H1 (cell line): ENCODE results near the gene ZNF175. TPM values are rescaled to one million over a fixed set of nuclear protein-coding genes. Genes with fewer than 3 reads are reported as not detected.

ENCODE experiments used
- CTCF ChIA-PET: fragments of 300-600 bp; sonication (Branson Sonifier 250); formaldehyde crosslinking; loops from one replicate; lab custom pipeline; 2021; ENCODE audit not compliant: partially characterized antibody; lab: Charles Lee
- POLR2A ChIA-PET: fragments of 300-600 bp; sonication (Branson Sonifier 250); formaldehyde crosslinking; loops from one replicate; lab custom pipeline; 2021; ENCODE audit warnings: inconsistent platforms; ENCODE audit not compliant: partially characterized antibody; lab: Charles Lee
- DNase-seq, 2 experiments: peaks; one replicate each; pipeline versions ENCODE4 v3.0.0 to v3.0.0-alpha.2; 2010 to 2022; ENCODE audit warnings: low spot score in 2 of 2, low read depth in 1 of 2, mixed read lengths in 1 of 2
- FAIRE-seq: peaks from 2 replicates; lab custom pipeline; 2011; peaks lifted over from hg19 to GRCh38; lab: Jason Lieb, UNC
- H2AFZ ChIP-seq: 2 replicates; pipeline ENCODE4 v1.8.1; 2012; ENCODE audit warnings: low read length, inconsistent platforms
- H2AK5ac ChIP-seq: 2 replicates; pipeline ENCODE4 v1.6.1; 2013; ENCODE audit warnings: low read depth, low read length
- H2BK120ac ChIP-seq: replicated peaks from 2 replicates; pipeline ENCODE3; 2013; ENCODE audit warnings: low read depth, low read length, inconsistent platforms
- H2BK12ac ChIP-seq: 2 replicates; pipeline ENCODE4 v1.6.1; 2013; ENCODE audit warnings: low read depth, low read length
- H2BK15ac ChIP-seq: 2 replicates; pipeline ENCODE4 v1.6.1; 2013; ENCODE audit warnings: low read length
- H2BK20ac ChIP-seq: 2 replicates; pipeline ENCODE4 v1.6.1; 2013; ENCODE audit warnings: low read length
- H2BK5ac ChIP-seq: 2 replicates; pipeline ENCODE4 v1.6.1; 2013; ENCODE audit warnings: low read depth, low read length
- H3K14ac ChIP-seq: 2 replicates; pipeline ENCODE4 v1.6.1; 2013; ENCODE audit warnings: inconsistent platforms; ENCODE audit not compliant: insufficient read length
- H3K18ac ChIP-seq: 2 replicates; pipeline ENCODE4 v1.6.1; 2013; ENCODE audit warnings: low read length; ENCODE audit errors: extremely low read depth
- H3K23ac ChIP-seq: 2 replicates; pipeline ENCODE4 v1.6.1; 2013; ENCODE audit warnings: inconsistent platforms; ENCODE audit not compliant: insufficient read length
- H3K23me2 ChIP-seq: 2 replicates; pipeline ENCODE4 v1.6.1; 2013; ENCODE audit warnings: low read depth, low read length
- H3K27ac ChIP-seq: 2 replicates; pipeline ENCODE4 v1.6.1; 2011; ENCODE audit warnings: low read depth, low read length, inconsistent platforms
- H3K27me3 ChIP-seq, 4 experiments: replicated peaks in 1 of 4; 1 replicate in 1 of 4; 2 replicates in 3 of 4; pipeline versions ENCODE4 v1.6.1 to v1.8.1; 2011 to 2013; ENCODE audit warnings: low read length in 3 of 4, mild to moderate bottlenecking in 3 of 4, inconsistent platforms in 2 of 4, mixed read lengths in 2 of 4, moderate library complexity in 1 of 4; ENCODE audit not compliant: control insufficient read depth in 3 of 4, insufficient read depth in 3 of 4; ENCODE audit errors: extremely low read depth in 1 of 4
- H3K36me3 ChIP-seq, 4 experiments: 2 replicates each; pipeline versions ENCODE4 v1.6.1 to v1.8.1; 2011 to 2013; ENCODE audit warnings: mild to moderate bottlenecking in 4 of 4, low read length in 3 of 4, moderate library complexity in 2 of 4, control low read depth in 1 of 4, inconsistent platforms in 1 of 4; ENCODE audit not compliant: insufficient read depth in 4 of 4, control insufficient read depth in 2 of 4
- H3K4ac ChIP-seq: replicated peaks from 2 replicates; pipeline ENCODE3; 2013; ENCODE audit warnings: low read length, low read depth, mixed read lengths, inconsistent platforms; ENCODE audit not compliant: insufficient read length
- H3K4me1 ChIP-seq, 4 experiments: replicated peaks in 1 of 4; 1 replicate in 1 of 4; 2 replicates in 3 of 4; pipeline versions ENCODE4 v1.6.1 to v1.8.1; 2011 to 2013; ENCODE audit warnings: low read length in 3 of 4, inconsistent platforms in 2 of 4, mixed read lengths in 1 of 4; ENCODE audit not compliant: insufficient read depth in 4 of 4, control insufficient read depth in 3 of 4
- H3K4me2 ChIP-seq, 2 experiments: 2 replicates each; pipeline versions ENCODE4 v1.6.1 to v1.8.1; 2011 to 2013; ENCODE audit warnings: low read depth in 2 of 2, low read length in 2 of 2, control low read depth in 1 of 2, inconsistent platforms in 1 of 2, mild to moderate bottlenecking in 1 of 2; ENCODE audit not compliant: insufficient read depth in 1 of 2
- H3K4me3 ChIP-seq, 4 experiments: fragments of 200-600, 300-600 bp in 1 of 4; sonication (generic), shearing (Covaris generic), sonication (Bioruptor Twin) in 1 of 4; 2 replicates each; pipeline versions ENCODE4 v1.5.1 to v1.8.1; 2011 to 2016; ENCODE audit warnings: low read length in 4 of 4, low read depth in 3 of 4, control low read depth in 2 of 4, inconsistent platforms in 2 of 4, mild to moderate bottlenecking in 2 of 4, mixed read lengths in 1 of 4, moderate library complexity in 1 of 4; ENCODE audit not compliant: insufficient read depth in 2 of 4; ENCODE audit errors: extremely low read depth in 1 of 4
- H3K56ac ChIP-seq: replicated peaks from 2 replicates; pipeline ENCODE3; 2013; ENCODE audit warnings: low read depth, mild to moderate bottlenecking, mixed read lengths, low read length, inconsistent platforms; ENCODE audit not compliant: insufficient read length
- H3K79me1 ChIP-seq: 2 replicates; pipeline ENCODE4 v1.6.1; 2013; ENCODE audit warnings: low read depth, low read length, control low read depth
- H3K79me2 ChIP-seq, 2 experiments: 2 replicates each; pipeline versions ENCODE4 v1.6.1 to v1.8.1; 2012 to 2013; ENCODE audit warnings: low read length in 2 of 2, mild to moderate bottlenecking in 2 of 2, inconsistent platforms in 1 of 2; ENCODE audit not compliant: insufficient read depth in 2 of 2, control insufficient read depth in 1 of 2
- H3K9ac ChIP-seq, 4 experiments: replicated peaks in 1 of 4; 1 replicate in 1 of 4; 2 replicates in 3 of 4; pipeline versions ENCODE4 v1.6.1 to v1.8.1; 2011 to 2013; ENCODE audit warnings: low read depth in 3 of 4, low read length in 3 of 4, control low read depth in 2 of 4, mild to moderate bottlenecking in 2 of 4, moderate library complexity in 2 of 4, inconsistent platforms in 1 of 4; ENCODE audit errors: extremely low read depth in 1 of 4
- H3K9me3 ChIP-seq, 2 experiments: 2 replicates each; pipeline versions ENCODE4 v1.6.1 to v1.8.1; 2012 to 2013; ENCODE audit warnings: mild to moderate bottlenecking in 2 of 2, moderate library complexity in 2 of 2, control low read depth in 1 of 2, inconsistent platforms in 1 of 2, low read depth in 1 of 2, low read length in 1 of 2, mixed read lengths in 1 of 2; ENCODE audit not compliant: insufficient read depth in 2 of 2
- H4K20me1 ChIP-seq, 2 experiments: replicated peaks in 1 of 2; 2 replicates each; pipeline versions ENCODE3 to v1.8.1; 2011 to 2013; ENCODE audit warnings: inconsistent platforms in 2 of 2, low read length in 2 of 2, mild to moderate bottlenecking in 1 of 2; ENCODE audit not compliant: insufficient read depth in 2 of 2, control insufficient read depth in 1 of 2
- H4K5ac ChIP-seq: 2 replicates; pipeline ENCODE4 v1.6.1; 2013; ENCODE audit warnings: low read length, low read depth, mixed read lengths, inconsistent platforms; ENCODE audit not compliant: insufficient read length
- H4K8ac ChIP-seq: 2 replicates; pipeline ENCODE4 v1.8.0; 2013; ENCODE audit warnings: mild to moderate bottlenecking, moderate library complexity, low read length, inconsistent platforms; ENCODE audit not compliant: insufficient read depth; ENCODE audit errors: extremely low read depth
- H4K91ac ChIP-seq: replicated peaks from 2 replicates; pipeline ENCODE3; 2013; ENCODE audit warnings: low read length, mixed read lengths, inconsistent platforms; ENCODE audit not compliant: insufficient read length
- CBX5 ChIP-seq: fragments of 300-800, 300-1000 bp; sonication (generic); IDR thresholded peaks from 2 replicates; pipeline ENCODE4 v1.7.1; 2016; ENCODE audit warnings: antibody characterized with exemption, low read length, low read depth
- SP1 ChIP-seq: IDR thresholded peaks from 2 replicates; pipeline ENCODE4 v1.6.1; 2011; ENCODE audit warnings: low read depth, low read length
- WGBS, 2 experiments: shearing (Covaris generic) in 1 of 2; methylation state at CpG; one replicate each; pipeline versions ENCODE4 v1.1.6 to v1.1.7; 2013 to 2015; ENCODE audit warnings: low lambda C conversion rate in 2 of 2, mixed read lengths in 2 of 2, inconsistent platforms in 1 of 2, low coverage in 1 of 2, missing lambda C conversion rate in 1 of 2; ENCODE audit not compliant: insufficient replicate concordance in 2 of 2, insufficient coverage in 1 of 2, insufficient read length in 1 of 2; ENCODE audit errors: extremely low coverage in 1 of 2, missing lambda C conversion rate in 1 of 2; 5-methylcytosine and 5-hydroxymethylcytosine counted together
- polyA plus RNA-seq, 7 experiments: library from polyadenylated mRNA; depleted of rRNA in 3 of 7; stranded (reverse) in 5 of 7; unstranded in 2 of 7; fragments of >200 nt in 5 of 7; fragments of 200-250 nt in 2 of 7; gene quantifications; 1 replicate in 5 of 7; 2 replicates in 1 of 7; 4 replicates in 1 of 7; pipeline versions ENCODE4 v1.2.1 to v1.2.3, GENCODE V29; 2011 to 2013; ENCODE audit warnings: missing spikeins in 2 of 7, mixed read lengths in 2 of 7
- total RNA-seq: library from RNA; stranded (reverse); fragmentation: NEBNext Ultra II Directional; extraction: Animal tissue kit (Norgen Biotek cat#: 25700); gene quantifications from 2 replicates; pipeline ENCODE4 v1.2.1, GENCODE V29; 2021

ZNF175 gene
- total and polyA plus RNA-seq, 2 of the 8 experiments (the other 6 are each of a cell fraction or from before 2014, with no cell fraction given), result 1.7 to 11.1 TPM

GRCh38 chr19:51639916-51640315 is 68.8 kb downstream of the ZNF175 start:
- Histone ChIP-seq H2AFZ (no peak overlapping the region), H3K79me2 (no peaks in the 10 kb centered on the region), H3K4ac (no peak overlapping the region), H3K23ac (no peak overlapping the region), H3K9me3 (peaks cover 53 to 67% of the 10 kb centered on the region in 2 experiments), H4K5ac (no peak overlapping the region), H3K14ac (no peak overlapping the region), H2BK5ac (no peak overlapping the region), H3K4me3 (no peak overlapping the region), H3K79me1 (no peaks in the 10 kb centered on the region), H3K23me2 (no peaks in the 10 kb centered on the region), H4K8ac (no peak overlapping the region), H3K36me3 (no peaks in the 10 kb centered on the region), H2BK120ac (no peak overlapping the region), H3K18ac (no peak overlapping the region), H2BK15ac (no peak overlapping the region), H3K4me2 (no peak overlapping the region), H4K20me1 (no peaks in the 10 kb centered on the region), H4K91ac (no peak overlapping the region), H2BK12ac (no peak overlapping the region), H3K27ac (no peak overlapping the region), H2AK5ac (no peak overlapping the region), H3K56ac (no peak overlapping the region)
- POLR2A ChIA-PET, result interaction anchor here (0.7 kb wide), 1 partner anchor 21 kb away, joined by 3 read pairs; no protein-coding TSS in a partner anchor
- FAIRE-seq, result no peak
- CTCF ChIA-PET, result interaction anchor here (0.6 to 2.0 kb wide), 8 partner anchors 17 to 538 kb away, joined by 3 to 7 read pairs (median 4); no protein-coding TSS in a partner anchor
- no peak for TF ChIP-seq SP1
- no peak for TF ChIP-seq CBX5
- TF ChIP-seq, all 59 proteins: peak for 0
- H2BK20ac ChIP-seq, result no peak overlapping the region
- H3K9ac ChIP-seq, result no peak overlapping the region
- H3K4me1 ChIP-seq, result no peaks in the 10 kb centered on the region
- WGBS, 2 experiments, result 74% methylated on average over 4 of the region's 4 CpGs; no CpG with 5 or more reads in 1 of the 2 experiments
- H3K27me3 ChIP-seq, result no peaks in the 10 kb centered on the region
- DNase-seq, result no peak
